Psoas muscle (tissue), 8 donors: ENCODE results near the gene SPAG8. TPM values are rescaled to one million over a fixed set of nuclear protein-coding genes. Genes with fewer than 3 reads are reported as not detected.
A peak's percentile ranks its signal among the peaks of the same experiment; 100 is the strongest.

ENCODE experiments used
- ATAC-seq, 4 donors: fragments of 200-7000 bp; cut with Tn5 transposase; one replicate each; pipeline ENCODE4 v1.9.1; 2020; ENCODE audit warnings: moderate library complexity in 3 of 4, mild to moderate bottlenecking in 2 of 4
- DNase-seq, 2 donors: peaks; one replicate each; pipeline ENCODE4 v3.0.0-alpha.2; 2020
- H3K27ac ChIP-seq: fragments of 200-600 bp; one replicate; pipeline ENCODE4 v1.8.0; 2022
- H3K27me3 ChIP-seq, 3 donors: fragments of 200-600 bp in 1 of 3; one replicate each; pipeline versions ENCODE4 v1.6.1 to v1.8.0; 2013 to 2022; ENCODE audit warnings: low read length in 2 of 3, mild to moderate bottlenecking in 2 of 3, moderate library complexity in 1 of 3; ENCODE audit not compliant: insufficient read depth in 3 of 3
- H3K36me3 ChIP-seq, 2 donors: fragments of 200-600 bp in 1 of 2; one replicate each; pipeline versions ENCODE4 v1.6.1 to v1.8.0; 2013 to 2022; ENCODE audit warnings: low read depth in 1 of 2, mild to moderate bottlenecking in 1 of 2, moderate library complexity in 1 of 2; ENCODE audit not compliant: insufficient read depth in 1 of 2
- H3K4me1 ChIP-seq: fragments of 200-600 bp; one replicate; pipeline ENCODE4 v1.8.0; 2022
- H3K4me3 ChIP-seq: fragments of 200-600 bp; one replicate; pipeline ENCODE4 v1.8.0; 2022; ENCODE audit warnings: mild to moderate bottlenecking
- H3K9me3 ChIP-seq: fragments of 200-600 bp; one replicate; pipeline ENCODE4 v1.8.0; 2022
- CTCF ChIP-seq: fragments of 200-600 bp; IDR thresholded peaks from one replicate; pipeline ENCODE4 v1.8.0; 2022; ENCODE audit warnings: antibody characterized with exemption
- WGBS, 3 donors: extraction: QIAGEN DNeasy Blood & Tissue Kit; methylation state at CpG; one replicate each; pipeline versions ENCODE4 v1.1.6 to v1.1.7; 2013; 5-methylcytosine and 5-hydroxymethylcytosine counted together
- intact Hi-C, 2 donors: fragments of 100-400 bp; cut with DNase I; formaldehyde crosslinking; loops; one replicate each; pipeline versions ENCODE4 v1.11.0 to v1.14.2; 2022
- polyA plus RNA-seq, 3 donors: library from polyadenylated mRNA; stranded (reverse); fragments of 200-250 nt; gene quantifications; one replicate each; pipeline ENCODE4 v1.2.3, GENCODE V29; 2013
- total RNA-seq, 4 donors: library from RNA; stranded (reverse); fragmentation: NEBNext Ultra II Directional in 2 of 4; extraction: Animal tissue kit (Norgen Biotek cat#: 25700) in 2 of 4; gene quantifications; one replicate each; pipeline versions ENCODE4 v1.2.1 to v1.2.4, GENCODE V29; 2021 to 2023
- donor health status: healthy with polysubstance abuse.
- donor health status: DM: no; HTN: no; CAD: no; lungs with moderate emphysema.
- donor health status: Bipolar disorder and iron deficiency.
- donor health status: healthy.
- donor health status: DM: yes; HTN: yes; CAD: no.
- donor health status: DM: no; HTN: no; CAD: no.
- donor health status: DM: no; HTN: no; CAD: no.
- donor health status: DM: yes; HTN: yes; CAD: no.

SPAG8 gene
- total and polyA plus RNA-seq, 7 donors = 0.25 to 1.3 (median 0.93) TPM

- peaks cover 37% of the 10 kb centered on the region for H3K4me1 ChIP-seq
- DNase-seq = no peak
- H3K9me3 ChIP-seq = no peaks in the 10 kb centered on the region
- ATAC-seq = no peak
- WGBS, 3 donors = 50 to 59% (median 53%) methylated on average over 2 of the region's 2 CpGs
- H3K36me3 ChIP-seq = no peaks in the 10 kb centered on the region
- intact Hi-C loops = loop anchor here in 1 of 2 donors (2.0 kb wide), 1 partner anchor 17 kb away; no protein-coding TSS in a partner anchor
- H3K27ac ChIP-seq = no peak overlapping the region
- peak overlapping the region; percentile 79 for H3K4me3 ChIP-seq
- H3K27me3 ChIP-seq = no peaks in the 10 kb centered on the region
- no peak for TF ChIP-seq CTCF
Observed at GRCh38 chr9:35793461-35793860, 18.6 kb downstream of the SPAG8 start.

- peak overlapping the region; percentile 79 for H3K4me3 ChIP-seq
- H3K9me3 ChIP-seq = no peaks in the 10 kb centered on the region
- DNase-seq (no peak), ATAC-seq (no peak)
- H3K36me3 ChIP-seq = no peaks in the 10 kb centered on the region
- no peaks in the 10 kb centered on the region for H3K27me3 ChIP-seq
- intact Hi-C loops = loop anchor here in 1 of 2 donors (2.0 kb wide), 1 partner anchor 18 kb away; no protein-coding TSS in a partner anchor
- TF ChIP-seq CTCF = no peak
- peak overlapping the region; percentile 41 for H3K27ac ChIP-seq
- WGBS, 3 donors = 72 to 86% (median 76%) methylated on average over 14 of the region's 14 CpGs
- peaks cover 35% of the 10 kb centered on the region for H3K4me1 ChIP-seq
Observed at GRCh38 chr9:35792826-35793225, 19.2 kb downstream of the SPAG8 start.

GRCh38 chr9:35792024-35792813 lies 19.8 kb downstream of the SPAG8 start:
- Histone ChIP-seq H3K27me3 (no peaks in the 10 kb centered on the region), H3K9me3 (no peaks in the 10 kb centered on the region), H3K4me3 (peak overlapping the region; percentile 79), H3K4me1 (peaks cover 35% of the 10 kb centered on the region), H3K36me3 (no peaks in the 10 kb centered on the region), H3K27ac (peak overlapping the region; percentile 88)
- 65 to 83% (median 67%) methylated on average over 31 to 34 of the region's 34 CpGs for WGBS, 3 donors
- ATAC-seq (peak; percentile 6 to 35 (median 14)), DNase-seq (peak; percentile 19 to 66)
- no peak for TF ChIP-seq CTCF
- intact Hi-C loops = loop anchor here in 1 of 2 donors (2.0 kb wide), 1 partner anchor 19 kb away; no protein-coding TSS in a partner anchor

- Histone ChIP-seq H3K27me3 (no peaks in the 10 kb centered on the region), H3K4me1 (peaks cover 35% of the 10 kb centered on the region), H3K4me3 (peak within 1 kb of the TSS; percentile 79), H3K36me3 (no peaks in the 10 kb centered on the region), H3K27ac (peak within 1 kb of the TSS; percentile 88), H3K9me3 (no peaks in the 10 kb centered on the region)
- ATAC-seq (peak; percentile 61 to 76 (median 70)), DNase-seq (peak; percentile 61 to 77)
- intact Hi-C loops = loop anchor here in 1 of 2 donors (1.0 to 2.0 kb wide), 2 partner anchors 35 to 89 kb away; no protein-coding TSS in a partner anchor
- no peak for TF ChIP-seq CTCF
- WGBS, 3 donors = 4 to 7% (median 5%) methylated on average over 18 to 62 of the region's 64 CpGs
Observed at GRCh38 chr9:35791297-35791921, 20.7 kb downstream of the SPAG8 start, which contains the start of gene NPR2. NPR2 (plus strand) TSS chr9:35791591; CDS start chr9:35792409, 818 bp downstream.
